OCI-LY1 (cell line): ENCODE results near the gene CHTF18.

Experiments used
- EZH2 ChIP-seq: fragments of 200-600 bp; sonication (generic), shearing (Covaris generic); IDR thresholded peaks from 2 replicates; pipeline ENCODE4 v1.8.0; 2017; ENCODE audit warnings: borderline replicate concordance, mixed run types, mild to moderate bottlenecking, antibody characterized with exemption, low read length, moderate library complexity, mixed read lengths
- TF ChIP-seq, protein P1 (sequence below): fragments of 200-600 bp; sonication (generic), shearing (Covaris generic); IDR thresholded peaks from 2 replicates; pipeline ENCODE4 v1.5.1; 2017; ENCODE audit warnings: mild to moderate bottlenecking, antibody characterized with exemption, low read length, moderate library complexity, mixed read lengths

DNA sequence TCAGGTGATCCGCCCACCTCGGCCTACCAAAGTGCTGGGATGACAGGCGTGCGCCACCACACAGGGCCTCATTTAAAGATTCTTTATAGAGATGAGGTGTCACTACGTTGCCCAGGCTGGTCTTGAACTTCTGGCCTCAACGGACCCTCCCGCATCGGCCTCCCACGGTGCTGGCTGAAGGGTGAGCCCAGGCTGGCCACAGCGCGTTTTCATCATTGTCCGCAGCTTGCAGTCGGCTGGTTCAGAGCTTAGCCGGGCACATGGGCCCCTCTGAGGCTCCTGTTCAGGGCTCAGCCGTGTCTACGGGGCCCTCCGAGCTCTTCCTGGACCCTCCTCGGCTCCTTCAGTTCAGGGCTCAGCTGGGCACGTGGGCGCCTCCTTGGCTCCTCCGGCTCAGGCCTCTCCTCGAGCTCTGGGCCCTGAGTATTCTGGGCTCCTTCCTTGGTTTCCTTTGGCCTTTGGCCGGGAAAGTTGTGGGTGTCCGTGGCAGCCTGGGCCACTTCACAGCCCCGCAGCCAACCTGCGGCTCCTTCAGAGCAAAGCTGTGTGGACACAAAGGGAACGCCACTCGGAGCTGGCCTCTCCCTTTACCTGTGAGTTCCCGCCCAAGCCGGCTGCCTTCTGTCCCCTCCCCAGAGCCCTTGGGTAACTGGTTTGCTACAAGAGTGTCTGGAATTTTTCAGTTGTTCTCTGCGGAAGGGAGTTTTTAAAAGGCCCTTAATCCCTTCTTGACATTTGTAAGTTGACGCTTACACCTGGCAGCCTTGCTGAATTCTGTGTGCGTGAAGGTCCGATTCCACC is 29.1 kb upstream of the CHTF18 start:
- TF ChIP-seq, protein P1, sequence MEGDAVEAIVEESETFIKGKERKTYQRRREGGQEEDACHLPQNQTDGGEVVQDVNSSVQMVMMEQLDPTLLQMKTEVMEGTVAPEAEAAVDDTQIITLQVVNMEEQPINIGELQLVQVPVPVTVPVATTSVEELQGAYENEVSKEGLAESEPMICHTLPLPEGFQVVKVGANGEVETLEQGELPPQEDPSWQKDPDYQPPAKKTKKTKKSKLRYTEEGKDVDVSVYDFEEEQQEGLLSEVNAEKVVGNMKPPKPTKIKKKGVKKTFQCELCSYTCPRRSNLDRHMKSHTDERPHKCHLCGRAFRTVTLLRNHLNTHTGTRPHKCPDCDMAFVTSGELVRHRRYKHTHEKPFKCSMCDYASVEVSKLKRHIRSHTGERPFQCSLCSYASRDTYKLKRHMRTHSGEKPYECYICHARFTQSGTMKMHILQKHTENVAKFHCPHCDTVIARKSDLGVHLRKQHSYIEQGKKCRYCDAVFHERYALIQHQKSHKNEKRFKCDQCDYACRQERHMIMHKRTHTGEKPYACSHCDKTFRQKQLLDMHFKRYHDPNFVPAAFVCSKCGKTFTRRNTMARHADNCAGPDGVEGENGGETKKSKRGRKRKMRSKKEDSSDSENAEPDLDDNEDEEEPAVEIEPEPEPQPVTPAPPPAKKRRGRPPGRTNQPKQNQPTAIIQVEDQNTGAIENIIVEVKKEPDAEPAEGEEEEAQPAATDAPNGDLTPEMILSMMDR, result no peak
- TF ChIP-seq EZH2, result no peak
